GM21786 (cell line): ENCODE data around the gene PYGM.

Source experiments
- ATAC-seq: cut with Tn5 transposase; IDR thresholded peaks from one replicate; pipeline ENCODE4 v1.9.1; 2021; ENCODE audit not compliant: unreplicated experiment

PYGM gene

DNA sequence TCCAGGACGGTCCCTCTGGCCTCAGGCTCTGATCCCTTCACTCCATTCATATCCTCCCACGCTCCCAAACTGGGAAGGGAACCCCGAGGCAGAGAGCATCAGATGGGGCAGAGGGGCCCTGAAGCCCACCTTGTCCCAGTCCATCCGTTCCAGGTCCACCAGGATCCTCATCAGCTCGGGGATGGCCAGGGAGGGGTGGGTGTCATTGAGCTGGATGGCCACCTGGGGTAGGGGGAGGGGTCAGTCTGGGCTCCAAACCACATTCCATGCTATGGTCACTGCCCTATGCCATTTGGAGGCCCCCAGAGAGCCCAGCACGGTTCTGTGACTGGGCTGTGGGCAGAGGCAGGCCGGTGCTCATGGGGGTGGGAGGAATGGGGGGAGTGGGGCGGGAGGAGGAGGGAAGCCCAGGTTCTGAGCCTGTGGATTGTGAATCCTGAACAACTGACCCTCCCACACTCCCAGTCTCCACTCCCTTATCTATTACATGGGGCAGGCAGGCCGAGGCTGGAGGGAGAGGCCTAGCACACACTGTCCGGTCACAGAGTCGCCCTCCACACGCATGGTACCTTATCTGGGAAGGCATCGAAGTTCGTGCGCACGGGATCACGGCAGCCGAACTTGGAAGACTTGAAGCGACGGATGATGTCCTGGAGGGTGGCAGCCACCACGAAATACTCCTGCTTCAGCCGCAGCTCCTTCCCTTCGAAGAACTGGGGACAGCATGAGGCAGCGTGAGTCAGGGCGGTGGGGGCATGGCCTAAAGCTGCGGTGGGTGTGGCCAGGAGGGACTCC is 5.5 kb downstream of the PYGM start:
- no peak for ATAC-seq

GRCh38 chr11:64753380-64754123 is 6.2 kb downstream of the PYGM start:
- ATAC-seq, result no peak

GRCh38 chr11:64753019-64753379 is 6.8 kb downstream of the PYGM start:
- ATAC-seq, result no peak

DNA sequence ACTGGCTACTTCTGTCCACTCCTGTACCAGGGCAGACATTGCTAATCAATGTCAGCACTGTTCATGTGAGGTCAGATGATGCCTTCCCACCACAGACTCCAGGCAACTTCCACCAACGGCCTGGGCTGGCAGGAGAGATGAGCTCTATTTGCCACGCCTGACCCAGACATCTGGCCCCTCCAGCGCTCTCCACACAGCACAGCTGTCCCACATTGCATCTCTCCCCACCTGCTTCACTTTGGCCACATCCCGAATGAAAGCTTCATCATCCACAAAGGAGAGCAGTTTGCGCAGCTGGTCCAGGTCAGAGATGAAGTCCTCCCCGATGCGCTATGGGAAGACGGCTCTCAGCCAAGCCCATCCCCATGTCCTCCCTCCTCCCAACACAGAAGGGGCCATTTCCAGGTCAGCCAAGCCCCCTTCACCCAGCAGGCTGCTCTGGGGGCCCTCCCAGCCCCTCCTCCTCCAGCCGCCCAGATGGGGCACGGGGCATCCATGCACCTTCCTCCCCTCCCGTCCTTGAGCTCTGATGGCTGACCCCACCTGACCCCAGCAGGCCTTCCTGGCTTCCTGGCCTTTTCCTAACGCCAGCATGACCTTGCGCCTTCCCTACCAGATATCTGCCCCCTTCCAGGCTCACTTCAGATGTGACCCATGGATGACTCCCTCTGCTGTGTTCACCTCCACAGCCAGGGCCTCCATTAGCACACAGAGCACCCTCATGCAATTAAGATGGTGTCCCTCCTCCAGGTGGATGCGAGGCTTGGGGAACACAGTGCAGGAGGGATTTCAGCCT is 7.4 kb downstream of the PYGM start:
- no peak for ATAC-seq

DNA sequence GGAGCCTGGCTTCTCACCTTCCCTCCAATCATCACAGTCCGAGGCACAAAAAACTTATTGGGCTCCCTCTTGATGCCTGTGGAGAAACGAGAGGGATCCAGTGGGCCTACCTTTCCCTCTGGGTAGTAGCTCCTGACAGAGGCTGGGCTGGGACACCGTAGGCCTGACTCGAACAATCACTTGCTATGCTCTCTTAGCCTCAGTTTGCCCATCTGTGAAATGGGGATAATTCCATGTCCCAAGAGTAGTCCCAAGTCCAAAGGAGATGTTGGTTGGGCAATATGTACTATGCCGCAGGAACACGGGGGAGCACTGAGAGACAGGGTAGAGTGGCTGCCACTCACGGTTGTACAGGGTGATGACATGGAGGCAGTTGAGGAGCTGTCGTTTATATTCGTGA is 8.2 kb downstream of the PYGM start:
- ATAC-seq, result no peak

DNA sequence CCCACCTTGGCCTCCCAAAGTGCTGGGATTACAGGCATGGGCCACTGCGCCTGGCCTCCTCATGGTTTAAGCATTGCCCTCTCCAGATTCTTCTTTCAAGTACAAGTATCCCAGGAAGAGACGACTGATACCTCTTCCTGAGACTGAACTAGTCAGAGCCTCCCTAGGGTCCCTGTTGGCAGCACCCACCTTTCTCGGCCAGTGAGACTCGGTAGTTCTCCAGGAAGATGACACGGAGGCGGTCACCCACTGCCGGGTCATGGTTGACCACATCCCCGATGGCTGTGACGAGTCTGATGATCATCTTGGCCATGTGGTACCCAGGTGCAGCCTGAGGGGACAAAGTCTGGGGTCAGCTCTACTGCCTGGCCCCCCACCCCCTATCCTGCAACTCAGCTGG is 8.6 kb downstream of the PYGM start:
- no peak for ATAC-seq

DNA sequence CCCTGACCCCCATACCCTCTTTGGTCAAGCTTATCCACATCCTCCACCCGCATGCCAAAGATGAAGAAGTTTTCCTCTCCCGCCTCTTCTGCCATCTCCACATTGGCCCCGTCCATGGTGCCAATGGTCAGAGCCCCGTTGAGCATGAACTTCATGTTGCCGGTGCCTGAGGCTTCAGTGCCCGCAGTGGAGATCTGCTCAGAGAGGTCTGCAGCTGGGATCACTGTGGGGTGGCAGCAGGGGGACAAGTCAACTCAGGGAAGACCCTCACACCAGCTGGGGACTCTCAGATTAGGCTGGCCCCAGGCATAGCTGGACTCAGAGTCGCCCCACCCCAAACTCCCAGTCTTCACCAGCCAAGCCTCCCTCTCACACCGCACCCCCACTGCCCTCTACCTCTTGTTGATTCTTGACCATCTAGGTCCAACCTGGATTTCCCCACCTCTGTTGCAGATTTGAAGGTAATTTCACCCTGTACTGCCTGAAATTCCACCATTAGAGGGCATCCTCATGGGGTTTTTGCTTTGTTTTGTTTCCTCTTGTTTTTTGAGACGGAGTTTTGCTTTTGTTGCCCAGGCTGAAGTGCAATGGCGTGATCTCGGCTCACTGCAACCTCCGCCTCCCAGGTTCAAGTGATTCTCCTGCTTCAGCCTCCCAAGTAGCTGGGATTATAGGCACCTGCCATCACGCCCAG is 9.3 kb downstream of the PYGM start:
- no peak for ATAC-seq

DNA sequence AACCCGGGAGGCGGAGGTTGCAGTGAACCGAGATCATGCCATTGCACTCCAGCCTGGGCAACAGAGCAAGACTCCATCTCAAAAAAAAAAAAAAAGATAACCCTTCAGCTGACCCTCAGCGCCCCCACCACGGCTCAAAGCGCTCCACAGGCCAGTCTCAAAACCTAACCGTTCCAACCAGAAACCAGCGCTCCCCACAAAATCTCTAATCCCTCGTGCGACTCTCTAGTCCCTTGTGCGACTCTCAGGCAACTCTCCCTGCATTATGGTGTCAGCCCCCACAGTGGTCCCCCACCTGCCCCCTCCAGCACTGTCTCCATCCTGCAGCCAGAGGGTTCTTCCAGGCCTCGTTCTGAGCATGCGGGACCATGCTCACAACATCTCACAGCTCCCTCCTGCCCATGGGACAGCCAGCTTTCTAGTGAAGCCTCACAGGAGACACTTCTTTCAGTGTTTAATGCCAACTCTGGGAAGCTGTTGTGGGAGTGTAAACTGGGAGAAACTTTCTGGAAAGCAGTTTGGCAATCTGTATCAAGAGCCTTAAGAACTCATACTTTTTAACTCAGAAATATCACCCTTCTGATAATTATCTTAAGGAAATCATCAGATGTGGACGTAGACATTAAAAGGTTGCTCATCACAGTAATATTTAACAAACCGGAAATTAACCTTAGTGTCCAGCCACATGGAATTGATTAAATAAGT is 11.7 kb downstream of the PYGM start:
- ATAC-seq, result no peak

GRCh38 chr11:64746486-64746885 is 13.3 kb downstream of the PYGM start:
- no peak for ATAC-seq

- ATAC-seq, result no peak
Measured at GRCh38 chr11:64745521-64746328, 14.0 kb downstream of the PYGM start.

DNA sequence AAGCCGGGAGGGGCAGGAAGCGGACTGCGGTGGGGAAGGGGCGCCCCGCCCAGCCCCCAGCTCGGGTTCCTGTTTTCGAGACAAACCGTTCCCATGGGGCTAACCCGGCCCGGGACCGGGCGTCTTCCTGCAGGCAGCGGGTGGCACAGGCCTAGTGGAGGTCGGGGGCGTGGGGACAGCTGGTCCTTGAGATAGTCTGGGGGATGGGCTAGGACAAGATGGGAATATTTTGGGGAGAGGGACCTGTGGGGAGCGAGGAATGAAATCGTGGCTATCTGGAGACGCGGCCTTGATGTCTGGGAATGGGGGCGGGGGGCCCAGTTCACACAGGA is 14.6 kb downstream of the PYGM start:
- ATAC-seq, result no peak

DNA sequence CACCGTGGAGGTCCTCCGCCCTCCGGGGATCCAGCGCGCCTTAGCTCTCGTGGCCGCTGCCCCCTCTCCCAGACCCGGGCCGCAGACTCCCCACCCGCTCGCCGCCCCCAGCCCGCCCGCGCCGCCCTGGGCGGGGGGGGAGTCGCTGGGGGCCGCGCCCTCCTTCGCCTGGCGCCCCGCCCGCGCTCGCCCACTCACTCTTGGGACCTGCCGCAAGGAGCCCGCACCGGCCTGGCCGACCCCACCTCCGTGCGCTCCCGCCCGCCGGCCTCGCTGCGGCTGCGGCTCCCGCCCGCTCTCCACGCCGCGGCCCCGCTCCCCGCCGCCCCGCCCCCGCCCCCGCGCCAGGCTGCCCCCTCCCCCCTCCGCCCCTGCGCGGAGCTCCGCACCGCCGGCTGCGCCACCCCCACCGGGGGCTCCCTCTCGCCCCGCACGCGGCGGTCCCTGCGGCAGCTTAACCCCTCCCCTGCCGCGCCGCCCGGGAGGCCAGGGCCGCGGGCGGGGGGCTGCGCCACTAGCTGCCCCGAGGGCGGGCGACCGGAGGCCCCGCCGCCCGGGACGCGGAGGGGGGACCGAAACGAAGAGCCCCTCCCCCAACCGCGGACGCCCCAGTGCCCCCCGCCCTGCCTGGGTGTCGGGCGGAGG is 15.1 kb downstream of the PYGM start:
- no peak for ATAC-seq

DNA sequence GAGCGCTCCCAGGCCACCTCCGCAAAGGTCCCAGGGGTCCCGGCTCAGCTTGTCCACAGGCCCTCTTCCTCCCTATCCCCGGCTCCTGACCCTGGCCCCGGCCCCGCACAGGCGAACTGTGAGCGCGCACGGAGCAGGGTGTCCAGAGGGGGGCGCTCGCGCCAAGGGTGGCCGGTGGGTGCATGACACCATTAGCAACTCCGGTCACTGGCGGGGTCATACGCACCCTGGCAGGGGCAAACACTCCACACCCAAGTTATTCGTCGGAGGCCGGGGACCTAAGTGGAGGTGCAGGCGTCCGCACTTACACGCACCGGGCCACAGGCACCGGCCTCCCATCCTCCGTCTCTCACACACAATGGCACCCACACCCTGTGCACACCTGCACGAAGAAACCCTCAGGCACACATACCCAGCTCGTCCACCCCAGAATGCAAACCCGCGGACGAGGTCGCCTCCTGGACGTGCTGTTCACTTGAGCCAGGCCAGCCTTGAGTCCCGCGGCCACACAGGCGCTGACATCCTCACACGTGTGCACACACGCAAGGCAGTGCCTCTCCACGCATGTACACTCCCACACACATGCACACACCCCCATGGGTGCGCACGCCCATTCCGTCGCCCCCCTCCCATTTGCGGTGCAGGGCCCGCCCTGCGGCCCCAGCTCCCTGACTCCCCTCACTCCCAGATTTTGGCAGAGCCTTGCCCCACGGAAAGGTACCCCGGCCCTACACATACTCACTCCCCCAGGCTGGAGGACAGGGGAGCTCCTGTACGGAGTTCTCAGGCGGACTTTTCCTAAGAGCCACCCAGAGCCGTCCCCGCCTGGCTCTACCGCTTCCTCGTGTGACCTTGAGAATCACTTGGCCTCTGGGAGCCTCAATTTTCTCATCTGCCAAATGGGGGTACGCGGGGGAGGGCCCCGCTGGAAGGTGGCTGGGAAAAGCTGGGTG is 15.9 kb downstream of the PYGM start, which contains the start of gene RASGRP2:
RASGRP2 (minus strand) TSS at position 552 of the 953 bp plus-strand sequence. CDS start 1,276 bp downstream, outside the sequence.
- no peak for ATAC-seq

- ATAC-seq, result no peak
Measured at GRCh38 chr11:64742889-64743590, 16.7 kb downstream of the PYGM start.

- no peak for ATAC-seq
Measured at GRCh38 chr11:64742087-64742888, 17.5 kb downstream of the PYGM start.

DNA sequence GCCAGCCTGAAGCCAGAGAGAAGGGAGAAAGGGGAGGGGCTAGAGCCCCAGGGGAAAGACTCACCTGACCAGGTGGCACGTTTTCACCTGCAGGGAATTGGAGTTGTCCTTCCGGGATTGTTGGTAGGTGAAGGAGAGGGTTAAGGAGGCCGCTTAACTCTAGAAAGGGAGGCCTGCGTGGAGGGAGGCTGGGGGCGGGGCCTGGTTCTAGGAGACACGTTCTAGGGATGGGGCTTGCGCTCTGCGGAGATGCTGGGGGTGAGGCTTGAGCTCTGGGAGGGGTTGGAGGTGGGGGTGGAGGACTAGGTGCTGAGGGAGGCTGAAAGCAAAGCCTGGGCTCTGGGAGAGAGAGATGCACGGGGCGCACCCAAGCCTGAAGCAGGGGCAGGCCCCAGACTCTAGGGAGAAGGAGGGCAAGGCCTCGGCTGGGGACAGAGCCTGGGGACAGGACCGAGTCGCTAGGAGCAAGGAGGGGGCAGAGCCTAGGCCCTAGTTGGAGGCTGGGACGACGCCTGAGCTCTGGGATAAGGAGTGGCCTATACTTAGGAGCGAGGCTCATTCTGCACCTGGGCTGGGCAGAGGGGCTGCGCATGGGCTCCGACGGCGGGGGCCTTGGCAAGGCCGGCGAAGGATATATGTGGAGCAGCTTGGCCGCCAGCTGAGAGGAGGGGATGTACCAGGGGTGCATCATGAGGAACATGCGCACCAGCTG is 18.2 kb downstream of the PYGM start:
- no peak for ATAC-seq
